ENCODE results near the gene KCNIP1. TPM values are rescaled to one million over a fixed set of nuclear protein-coding genes. Genes with fewer than 3 reads are reported as not detected.

The KCNIP1 gene
- total and polyA plus RNA-seq, 10 of the 15 experiments (the other 5 are each of a cell fraction or from before 2014, with no cell fraction given) = not detected

DNA sequence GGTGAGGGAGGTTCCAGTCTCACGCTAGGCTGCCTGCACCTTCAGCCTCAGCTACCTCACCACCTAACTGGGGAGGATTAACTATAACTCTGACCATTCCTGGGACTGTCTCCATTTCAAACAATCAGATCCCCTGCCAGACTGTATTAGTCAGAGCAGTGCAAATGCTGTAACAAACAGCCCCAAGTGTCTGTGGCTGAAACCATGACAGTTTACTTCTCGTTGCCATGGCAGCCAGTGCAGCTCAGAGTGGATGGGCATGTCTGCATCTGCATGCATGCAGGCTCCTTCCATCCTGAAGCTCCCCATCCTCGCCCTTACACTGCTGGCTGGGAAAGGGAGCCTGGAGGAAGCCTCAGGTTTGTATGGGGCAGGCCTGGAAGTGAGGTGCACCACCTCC is 86.7 kb downstream of the KCNIP1 start (continued):
- TF ChIP-seq, protein P1, sequence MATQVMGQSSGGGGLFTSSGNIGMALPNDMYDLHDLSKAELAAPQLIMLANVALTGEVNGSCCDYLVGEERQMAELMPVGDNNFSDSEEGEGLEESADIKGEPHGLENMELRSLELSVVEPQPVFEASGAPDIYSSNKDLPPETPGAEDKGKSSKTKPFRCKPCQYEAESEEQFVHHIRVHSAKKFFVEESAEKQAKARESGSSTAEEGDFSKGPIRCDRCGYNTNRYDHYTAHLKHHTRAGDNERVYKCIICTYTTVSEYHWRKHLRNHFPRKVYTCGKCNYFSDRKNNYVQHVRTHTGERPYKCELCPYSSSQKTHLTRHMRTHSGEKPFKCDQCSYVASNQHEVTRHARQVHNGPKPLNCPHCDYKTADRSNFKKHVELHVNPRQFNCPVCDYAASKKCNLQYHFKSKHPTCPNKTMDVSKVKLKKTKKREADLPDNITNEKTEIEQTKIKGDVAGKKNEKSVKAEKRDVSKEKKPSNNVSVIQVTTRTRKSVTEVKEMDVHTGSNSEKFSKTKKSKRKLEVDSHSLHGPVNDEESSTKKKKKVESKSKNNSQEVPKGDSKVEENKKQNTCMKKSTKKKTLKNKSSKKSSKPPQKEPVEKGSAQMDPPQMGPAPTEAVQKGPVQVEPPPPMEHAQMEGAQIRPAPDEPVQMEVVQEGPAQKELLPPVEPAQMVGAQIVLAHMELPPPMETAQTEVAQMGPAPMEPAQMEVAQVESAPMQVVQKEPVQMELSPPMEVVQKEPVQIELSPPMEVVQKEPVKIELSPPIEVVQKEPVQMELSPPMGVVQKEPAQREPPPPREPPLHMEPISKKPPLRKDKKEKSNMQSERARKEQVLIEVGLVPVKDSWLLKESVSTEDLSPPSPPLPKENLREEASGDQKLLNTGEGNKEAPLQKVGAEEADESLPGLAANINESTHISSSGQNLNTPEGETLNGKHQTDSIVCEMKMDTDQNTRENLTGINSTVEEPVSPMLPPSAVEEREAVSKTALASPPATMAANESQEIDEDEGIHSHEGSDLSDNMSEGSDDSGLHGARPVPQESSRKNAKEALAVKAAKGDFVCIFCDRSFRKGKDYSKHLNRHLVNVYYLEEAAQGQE (IDR thresholded peaks at IDR 0.05; ENCODE audit: low read depth, low read length) = no peak

DNA sequence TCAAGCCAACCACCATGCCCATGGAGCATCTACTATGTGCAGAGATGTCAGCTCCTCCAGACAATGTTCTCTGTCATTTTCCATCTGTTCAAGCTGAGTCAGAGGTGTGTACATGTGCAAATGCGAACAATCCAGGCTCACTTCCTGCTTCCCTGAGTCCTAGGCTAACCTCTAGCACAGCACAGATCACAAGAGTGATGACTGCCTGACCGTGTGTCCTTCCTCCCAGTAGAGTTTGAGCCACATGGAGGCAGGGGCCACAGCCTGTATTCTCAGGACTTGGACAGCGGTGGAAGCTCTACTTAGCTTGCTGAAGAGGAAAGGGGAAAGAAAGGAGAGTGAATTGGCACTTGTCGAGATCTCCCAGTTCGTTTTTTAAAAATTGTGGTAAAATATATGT is 87.2 kb downstream of the KCNIP1 start:
- CTCF ChIA-PET = no interaction called here
- 18% methylated on average over 5 of the region's 5 CpGs for WGBS (ENCODE audit: insufficient coverage, insufficient replicate concordance, low lambda C conversion rate, missing lambda C conversion rate)

More for the DNA sequence above, 87.2 kb downstream of the KCNIP1 start:
- no TSS peak for BruUV-seq (replicated peaks)
- intact Hi-C loops (cut with micrococcal nuclease; ENCODE audit: unreplicated experiment) = no loop called here
- in situ Hi-C loops (cut with MboI) = no loop called here
- H2AFZ ChIP-seq (ENCODE audit: control insufficient read depth, low read depth, low read length) = no peak overlapping the region
- no peak overlapping the region for H3K4me2 ChIP-seq (ENCODE audit: control insufficient read depth, insufficient read depth)
- H3K9me3 ChIP-seq (replicated peaks; ENCODE audit: control insufficient read depth, insufficient read depth, low read length) = no peaks in the 10 kb centered on the region; the same call in 2 of the 3 replicates
- DNase-seq (ENCODE audit: low read depth, low spot score) (no peak), FAIRE-seq (no peak), ATAC-seq (no peak)
- no peaks in the 10 kb centered on the region for H4K20me1 ChIP-seq (ENCODE audit: control insufficient read depth, insufficient read depth)
- H3K27ac ChIP-seq (ENCODE audit: control insufficient read depth, insufficient read depth) = no peak overlapping the region
- no peaks in the 10 kb centered on the region for H3K4me1 ChIP-seq (ENCODE audit: control insufficient read depth, insufficient read depth, low read length)
- SMC1A ChIA-PET (ENCODE audit: uncharacterized antibody, unreplicated experiment) = no interaction called here
- RAD21 ChIA-PET (ENCODE audit: unreplicated experiment) = no interaction called here
- no peak overlapping the region for H3K4me3 ChIP-seq
- no peaks in the 10 kb centered on the region for H3K79me2 ChIP-seq (ENCODE audit: control insufficient read depth, insufficient read depth, low read length)
- H3K36me3 ChIP-seq (ENCODE audit: control insufficient read depth in 2 of 2, insufficient read depth in 2 of 2, low read length in 1 of 2) = no peaks in the 10 kb centered on the region
- POLR2A ChIA-PET = no interaction called here
- TF ChIP-seq, protein P2, sequence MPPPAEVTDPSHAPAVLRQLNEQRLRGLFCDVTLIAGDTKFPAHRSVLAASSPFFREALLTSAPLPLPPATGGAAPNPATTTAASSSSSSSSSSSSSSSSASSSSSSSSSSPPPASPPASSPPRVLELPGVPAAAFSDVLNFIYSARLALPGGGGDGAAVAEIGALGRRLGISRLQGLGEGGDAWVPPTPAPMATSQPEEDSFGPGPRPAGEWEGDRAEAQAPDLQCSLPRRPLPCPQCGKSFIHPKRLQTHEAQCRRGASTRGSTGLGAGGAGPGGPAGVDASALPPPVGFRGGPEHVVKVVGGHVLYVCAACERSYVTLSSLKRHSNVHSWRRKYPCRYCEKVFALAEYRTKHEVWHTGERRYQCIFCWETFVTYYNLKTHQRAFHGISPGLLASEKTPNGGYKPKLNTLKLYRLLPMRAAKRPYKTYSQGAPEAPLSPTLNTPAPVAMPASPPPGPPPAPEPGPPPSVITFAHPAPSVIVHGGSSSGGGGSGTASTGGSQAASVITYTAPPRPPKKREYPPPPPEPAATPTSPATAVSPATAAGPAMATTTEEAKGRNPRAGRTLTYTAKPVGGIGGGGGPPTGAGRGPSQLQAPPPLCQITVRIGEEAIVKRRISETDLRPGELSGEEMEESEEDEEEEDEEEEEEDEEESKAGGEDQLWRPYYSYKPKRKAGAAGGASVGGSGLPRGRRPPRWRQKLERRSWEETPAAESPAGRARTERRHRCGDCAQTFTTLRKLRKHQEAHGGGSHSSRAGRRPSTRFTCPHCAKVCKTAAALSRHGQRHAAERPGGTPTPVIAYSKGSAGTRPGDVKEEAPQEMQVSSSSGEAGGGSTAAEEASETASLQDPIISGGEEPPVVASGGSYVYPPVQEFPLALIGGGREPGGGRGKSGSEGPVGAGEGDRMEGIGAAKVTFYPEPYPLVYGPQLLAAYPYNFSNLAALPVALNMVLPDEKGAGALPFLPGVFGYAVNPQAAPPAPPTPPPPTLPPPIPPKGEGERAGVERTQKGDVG (CRISPR knock-in tag; IDR thresholded peaks at IDR 0.05) = no peak
- TF ChIP-seq, protein P3, sequence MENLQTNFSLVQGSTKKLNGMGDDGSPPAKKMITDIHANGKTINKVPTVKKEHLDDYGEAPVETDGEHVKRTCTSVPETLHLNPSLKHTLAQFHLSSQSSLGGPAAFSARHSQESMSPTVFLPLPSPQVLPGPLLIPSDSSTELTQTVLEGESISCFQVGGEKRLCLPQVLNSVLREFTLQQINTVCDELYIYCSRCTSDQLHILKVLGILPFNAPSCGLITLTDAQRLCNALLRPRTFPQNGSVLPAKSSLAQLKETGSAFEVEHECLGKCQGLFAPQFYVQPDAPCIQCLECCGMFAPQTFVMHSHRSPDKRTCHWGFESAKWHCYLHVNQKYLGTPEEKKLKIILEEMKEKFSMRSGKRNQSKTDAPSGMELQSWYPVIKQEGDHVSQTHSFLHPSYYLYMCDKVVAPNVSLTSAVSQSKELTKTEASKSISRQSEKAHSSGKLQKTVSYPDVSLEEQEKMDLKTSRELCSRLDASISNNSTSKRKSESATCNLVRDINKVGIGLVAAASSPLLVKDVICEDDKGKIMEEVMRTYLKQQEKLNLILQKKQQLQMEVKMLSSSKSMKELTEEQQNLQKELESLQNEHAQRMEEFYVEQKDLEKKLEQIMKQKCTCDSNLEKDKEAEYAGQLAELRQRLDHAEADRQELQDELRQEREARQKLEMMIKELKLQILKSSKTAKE (IDR thresholded peaks at IDR 0.05; ENCODE audit: low read depth, poor library complexity, severe bottlenecking) = no peak
- TF ChIP-seq, protein P4, sequence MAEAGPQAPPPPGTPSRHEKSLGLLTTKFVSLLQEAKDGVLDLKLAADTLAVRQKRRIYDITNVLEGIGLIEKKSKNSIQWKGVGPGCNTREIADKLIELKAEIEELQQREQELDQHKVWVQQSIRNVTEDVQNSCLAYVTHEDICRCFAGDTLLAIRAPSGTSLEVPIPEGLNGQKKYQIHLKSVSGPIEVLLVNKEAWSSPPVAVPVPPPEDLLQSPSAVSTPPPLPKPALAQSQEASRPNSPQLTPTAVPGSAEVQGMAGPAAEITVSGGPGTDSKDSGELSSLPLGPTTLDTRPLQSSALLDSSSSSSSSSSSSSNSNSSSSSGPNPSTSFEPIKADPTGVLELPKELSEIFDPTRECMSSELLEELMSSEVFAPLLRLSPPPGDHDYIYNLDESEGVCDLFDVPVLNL (IDR thresholded peaks at IDR 0.05; ENCODE audit: low read depth, low read length) = no peak
- TF ChIP-seq RBBP5 (conservative IDR thresholded peaks at IDR 0.05) = no peak
- TF ChIP-seq, protein P5, sequence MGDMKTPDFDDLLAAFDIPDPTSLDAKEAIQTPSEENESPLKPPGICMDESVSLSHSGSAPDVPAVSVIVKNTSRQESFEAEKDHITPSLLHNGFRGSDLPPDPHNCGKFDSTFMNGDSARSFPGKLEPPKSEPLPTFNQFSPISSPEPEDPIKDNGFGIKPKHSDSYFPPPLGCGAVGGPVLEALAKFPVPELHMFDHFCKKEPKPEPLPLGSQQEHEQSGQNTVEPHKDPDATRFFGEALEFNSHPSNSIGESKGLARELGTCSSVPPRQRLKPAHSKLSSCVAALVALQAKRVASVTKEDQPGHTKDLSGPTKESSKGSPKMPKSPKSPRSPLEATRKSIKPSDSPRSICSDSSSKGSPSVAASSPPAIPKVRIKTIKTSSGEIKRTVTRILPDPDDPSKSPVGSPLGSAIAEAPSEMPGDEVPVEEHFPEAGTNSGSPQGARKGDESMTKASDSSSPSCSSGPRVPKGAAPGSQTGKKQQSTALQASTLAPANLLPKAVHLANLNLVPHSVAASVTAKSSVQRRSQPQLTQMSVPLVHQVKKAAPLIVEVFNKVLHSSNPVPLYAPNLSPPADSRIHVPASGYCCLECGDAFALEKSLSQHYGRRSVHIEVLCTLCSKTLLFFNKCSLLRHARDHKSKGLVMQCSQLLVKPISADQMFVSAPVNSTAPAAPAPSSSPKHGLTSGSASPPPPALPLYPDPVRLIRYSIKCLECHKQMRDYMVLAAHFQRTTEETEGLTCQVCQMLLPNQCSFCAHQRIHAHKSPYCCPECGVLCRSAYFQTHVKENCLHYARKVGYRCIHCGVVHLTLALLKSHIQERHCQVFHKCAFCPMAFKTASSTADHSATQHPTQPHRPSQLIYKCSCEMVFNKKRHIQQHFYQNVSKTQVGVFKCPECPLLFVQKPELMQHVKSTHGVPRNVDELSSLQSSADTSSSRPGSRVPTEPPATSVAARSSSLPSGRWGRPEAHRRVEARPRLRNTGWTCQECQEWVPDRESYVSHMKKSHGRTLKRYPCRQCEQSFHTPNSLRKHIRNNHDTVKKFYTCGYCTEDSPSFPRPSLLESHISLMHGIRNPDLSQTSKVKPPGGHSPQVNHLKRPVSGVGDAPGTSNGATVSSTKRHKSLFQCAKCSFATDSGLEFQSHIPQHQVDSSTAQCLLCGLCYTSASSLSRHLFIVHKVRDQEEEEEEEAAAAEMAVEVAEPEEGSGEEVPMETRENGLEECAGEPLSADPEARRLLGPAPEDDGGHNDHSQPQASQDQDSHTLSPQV (IDR thresholded peaks at IDR 0.05) = no peak
- H3K9ac ChIP-seq (ENCODE audit: control insufficient read depth, insufficient read depth, low read length) = no peak overlapping the region
- H3K27me3 ChIP-seq (replicated peaks in 1 of 2; ENCODE audit: control insufficient read depth in 2 of 2, insufficient read depth in 2 of 2, low read length in 1 of 2) = peaks cover 0 to 3% of the 10 kb centered on the region in 2 experiments; a peak in 2 of 4 replicates

Data from GM12878 (cell line).